Endodermal cell (in vitro differentiated cells): ENCODE results near the gene SEZ6L. TPM values are rescaled to one million over a fixed set of nuclear protein-coding genes. Genes with fewer than 3 reads are reported as not detected.

Source experiments
- DNase-seq: peaks from one replicate; pipeline ENCODE4 v3.0.0-alpha.2; 2017
- H3K27ac ChIP-seq: 2 replicates; pipeline ENCODE4 v1.5.1; 2013; ENCODE audit warnings: mild to moderate bottlenecking, low read depth, low read length, moderate library complexity
- H3K27me3 ChIP-seq: 2 replicates; pipeline ENCODE4 v1.6.1; 2013; ENCODE audit warnings: mild to moderate bottlenecking, low read length, moderate library complexity; ENCODE audit not compliant: insufficient read depth, control insufficient read depth, poor library complexity, severe bottlenecking
- H3K36me3 ChIP-seq: 2 replicates; pipeline ENCODE4 v1.7.0; 2013; ENCODE audit warnings: mild to moderate bottlenecking, low read length, moderate library complexity; ENCODE audit not compliant: control insufficient read depth, insufficient read depth
- H3K4me1 ChIP-seq: one replicate; pipeline ENCODE4 v1.7.0; 2013; ENCODE audit warnings: low read length; ENCODE audit not compliant: control insufficient read depth, insufficient read depth
- H3K4me3 ChIP-seq: 2 replicates; pipeline ENCODE4 v1.5.1; 2013; ENCODE audit warnings: mild to moderate bottlenecking, low read length, moderate library complexity
- H3K9ac ChIP-seq: 2 replicates; pipeline ENCODE4 v1.6.1; 2013; ENCODE audit warnings: mild to moderate bottlenecking, low read length, moderate library complexity; ENCODE audit not compliant: poor library complexity, severe bottlenecking; ENCODE audit errors: extremely low read depth
- H3K9me3 ChIP-seq: 2 replicates; pipeline ENCODE4 v1.6.1; 2013; ENCODE audit warnings: mild to moderate bottlenecking, low read length, moderate library complexity; ENCODE audit not compliant: control insufficient read depth
- H3K27ac Mint-ChIP-seq: 2 replicates; pipeline ENCODE4 v1.8.0; 2020; ENCODE audit warnings: mixed read lengths
- H3K27me3 Mint-ChIP-seq: 2 replicates; pipeline ENCODE4 v1.8.0; 2021; ENCODE audit warnings: mild to moderate bottlenecking, mixed read lengths; ENCODE audit not compliant: insufficient read depth
- H3K36me3 Mint-ChIP-seq: 2 replicates; pipeline ENCODE4 v1.8.0; 2020; ENCODE audit warnings: low read depth, mixed read lengths
- H3K4me1 Mint-ChIP-seq: 2 replicates; pipeline ENCODE4 v1.8.0; 2020; ENCODE audit warnings: mixed read lengths
- H3K4me3 Mint-ChIP-seq: 2 replicates; pipeline ENCODE4 v1.8.0; 2020; ENCODE audit warnings: mild to moderate bottlenecking, moderate library complexity, mixed read lengths
- H3K9me3 Mint-ChIP-seq: 2 replicates; pipeline ENCODE4 v1.8.0; 2020; ENCODE audit warnings: mild to moderate bottlenecking, mixed read lengths
- CTCF ChIP-seq: fragments of 200-600 bp; sonication (generic); conservative IDR thresholded peaks from 2 replicates; pipeline ENCODE4 v1.5.0; 2021; ENCODE audit warnings: antibody characterized with exemption, mild to moderate bottlenecking
- WGBS, 2 experiments: methylation state at CpG; one replicate each; pipeline versions ENCODE4 v1.1.5 to v1.1.7; 2013; ENCODE audit warnings: missing lambda C conversion rate in 2 of 2, mixed read lengths in 1 of 2; ENCODE audit not compliant: insufficient coverage in 1 of 2, insufficient read length in 1 of 2; 5-methylcytosine and 5-hydroxymethylcytosine counted together
- total RNA-seq, 2 donors: library from RNA; stranded (reverse); fragmentation: NEBNext Ultra II Directional in 1 of 2; extraction: Animal tissue kit (Norgen Biotek cat#: 25700) in 1 of 2; gene quantifications; 2 replicates in 1 of 2; 3 replicates in 1 of 2; pipeline ENCODE4 v1.2.1, GENCODE V29; 2021

Gene SEZ6L
- total RNA-seq, 2 donors from 2014 or later = 32.1 to 39.4 TPM

GRCh38 chr22:26318975-26319374 is 149.7 kb downstream of the SEZ6L start:
- Histone ChIP-seq H3K27ac (no peak overlapping the region), H3K9ac (no peak overlapping the region), H3K9me3 (no peaks in the 10 kb centered on the region), H3K4me1 (no peaks in the 10 kb centered on the region), H3K36me3 (no peaks in the 10 kb centered on the region), H3K27me3 (no peaks in the 10 kb centered on the region), H3K4me3 (no peak overlapping the region)
- Mint-ChIP-seq H3K9me3 (no peaks in the 10 kb centered on the region), H3K4me3 (no peak overlapping the region), H3K27ac (no peak overlapping the region), H3K4me1 (no peaks in the 10 kb centered on the region), H3K36me3 (peaks cover 6% of the 10 kb centered on the region), H3K27me3 (no peaks in the 10 kb centered on the region)
- 61% methylated on average over 5 to 6 of the region's 6 CpGs for WGBS, 2 experiments
- peak; percentile 59 for DNase-seq
- TF ChIP-seq CTCF = peak; percentile 43

DNA sequence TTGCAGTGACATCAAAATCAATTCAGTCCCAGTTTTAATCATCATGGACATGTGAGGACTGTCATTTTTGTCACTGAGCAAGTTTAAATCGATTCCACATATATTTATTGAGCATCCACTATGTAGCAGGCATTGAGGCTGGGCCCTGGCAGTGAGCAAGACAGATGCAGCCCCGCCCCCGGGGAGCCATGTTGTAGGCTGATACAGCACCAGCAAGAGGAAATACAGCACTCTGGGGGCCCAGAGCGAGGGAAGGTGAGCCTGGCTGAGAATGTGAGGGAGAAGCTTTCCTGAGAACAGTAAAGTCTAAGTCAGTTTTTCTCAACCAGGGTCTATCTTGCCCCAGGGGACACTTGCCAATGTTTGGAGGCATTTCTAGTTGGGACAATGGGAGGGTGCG is 151.2 kb downstream of the SEZ6L start:
- H3K27ac ChIP-seq = no peak overlapping the region

GRCh38 chr22:26321469-26321913 is 152.2 kb downstream of the SEZ6L start:
- 84 to 88% methylated on average over 11 to 12 of the region's 12 CpGs for WGBS, 2 experiments
- Histone ChIP-seq H3K27ac (no peak overlapping the region), H3K27me3 (no peaks in the 10 kb centered on the region), H3K36me3 (no peaks in the 10 kb centered on the region), H3K4me3 (no peak overlapping the region), H3K9ac (no peak overlapping the region), H3K4me1 (no peaks in the 10 kb centered on the region), H3K9me3 (no peaks in the 10 kb centered on the region)
- no peaks in the 10 kb centered on the region for H3K4me1 Mint-ChIP-seq
- no peaks in the 10 kb centered on the region for H3K36me3 Mint-ChIP-seq
- no peak overlapping the region for H3K27ac Mint-ChIP-seq
- no peaks in the 10 kb centered on the region for H3K27me3 Mint-ChIP-seq
- H3K4me3 Mint-ChIP-seq = no peak overlapping the region
- TF ChIP-seq CTCF = no peak
- DNase-seq = no peak
- no peaks in the 10 kb centered on the region for H3K9me3 Mint-ChIP-seq

More for the DNA sequence above, 151.2 kb downstream of the SEZ6L start:
- no peaks in the 10 kb centered on the region for H3K36me3 ChIP-seq
- H3K4me1 Mint-ChIP-seq = no peaks in the 10 kb centered on the region
- H3K36me3 Mint-ChIP-seq = no peaks in the 10 kb centered on the region
- 53 to 83% methylated on average over 3 to 5 of the region's 5 CpGs for WGBS, 2 experiments
- no peak overlapping the region for H3K4me3 Mint-ChIP-seq
- no peaks in the 10 kb centered on the region for H3K4me1 ChIP-seq
- H3K9me3 ChIP-seq = no peaks in the 10 kb centered on the region
- TF ChIP-seq CTCF = no peak
- H3K27ac Mint-ChIP-seq = no peak overlapping the region
- no peaks in the 10 kb centered on the region for H3K27me3 ChIP-seq
- DNase-seq = no peak
- H3K27me3 Mint-ChIP-seq = no peaks in the 10 kb centered on the region
- no peaks in the 10 kb centered on the region for H3K9me3 Mint-ChIP-seq
- no peak overlapping the region for H3K4me3 ChIP-seq
- no peak overlapping the region for H3K9ac ChIP-seq
